Renal cortex interstitium (tissue), 11 donors: ENCODE measurements around the gene P3H4. TPM values are rescaled to one million over a fixed set of nuclear protein-coding genes. Genes with fewer than 3 reads are reported as not detected.
"Not testable (repeated sequence)": the region's sequence is repeated elsewhere in the genome, so short reads cannot be mapped to it uniquely, and the experiment has no call there.

Experiments
- DNase-seq, 11 donors: peaks; one replicate each; pipeline ENCODE4 v3.0.0-alpha.2; 2013; ENCODE audit warnings: low read depth in 9 of 11, low spot score in 4 of 11; ENCODE audit errors: extremely low read depth in 1 of 11
- polyA plus RNA-seq, 3 donors: library from polyadenylated mRNA; unstranded; fragments of 120-200 nt; gene quantifications; one replicate each; pipeline ENCODE4 v1.2.1, GENCODE V29; 2013; ENCODE audit not compliant: insufficient read length in 3 of 3

The P3H4 gene
- polyA plus RNA-seq, 3 donors: 31.4 to 47.4 (median 40.1) TPM

- no peak for DNase-seq
These were observed 31.8 kb downstream of the P3H4 start for GRCh38 chr17:41779954-41780353.

DNA sequence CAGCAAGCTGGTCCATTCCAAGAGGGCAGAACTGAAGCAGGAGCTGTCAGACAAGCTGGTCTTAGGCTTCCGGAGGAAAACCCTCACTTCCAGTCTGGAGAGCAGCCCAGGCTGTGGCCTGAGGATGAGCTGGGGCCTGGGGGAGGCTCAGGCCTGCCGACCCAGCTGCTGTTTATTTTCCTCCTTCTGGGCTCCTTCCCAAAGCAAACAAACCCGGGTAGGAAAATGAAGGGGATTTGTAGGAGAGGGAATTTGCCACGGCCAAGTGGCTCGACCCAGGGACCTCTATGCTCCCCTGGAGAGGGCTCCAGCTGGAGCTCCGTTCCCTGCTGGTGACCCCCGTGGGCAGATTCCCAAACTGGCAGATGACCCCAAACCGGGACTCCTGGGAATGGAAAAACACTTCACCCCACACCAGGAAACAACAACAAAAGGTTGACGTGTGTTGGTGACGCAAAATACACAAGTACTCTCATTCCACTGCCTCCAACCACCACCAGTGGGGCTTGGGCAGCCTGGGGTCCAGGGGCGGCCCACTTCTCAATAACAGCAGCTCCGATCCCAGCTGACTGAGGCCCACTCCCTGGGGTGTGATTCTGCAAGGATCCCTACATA, 34.1 kb downstream of the P3H4 start:
- peak in 4 of 11 donors; percentile 78 to 86 (median 80) for DNase-seq

DNA sequence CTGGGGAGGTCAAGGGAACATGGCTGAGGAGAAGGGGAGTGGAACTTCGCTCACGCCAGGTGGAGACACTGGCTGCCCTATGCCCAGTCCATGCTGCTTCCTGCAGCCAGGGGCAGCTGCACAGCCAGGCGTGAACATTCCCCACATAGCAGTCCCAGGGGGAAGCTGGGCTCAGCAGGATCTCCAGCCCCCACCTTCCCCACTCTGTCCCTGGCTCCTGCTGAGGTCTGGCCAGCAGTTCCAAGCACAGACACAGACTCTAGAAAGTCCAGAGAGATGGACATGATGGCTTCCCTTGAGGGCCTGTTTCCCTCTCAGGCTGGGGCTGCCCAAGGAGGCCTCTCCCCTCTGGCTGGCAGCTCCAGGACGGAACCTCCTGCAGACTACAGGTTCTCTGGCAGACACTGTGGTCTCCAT, 34.6 kb downstream of the P3H4 start:
- DNase-seq: peak in 1 of 11 donors; percentile 83

GRCh38 chr17:41776262-41776900, 35.4 kb downstream of the P3H4 start:
- not testable (repeated sequence) for DNase-seq

DNA sequence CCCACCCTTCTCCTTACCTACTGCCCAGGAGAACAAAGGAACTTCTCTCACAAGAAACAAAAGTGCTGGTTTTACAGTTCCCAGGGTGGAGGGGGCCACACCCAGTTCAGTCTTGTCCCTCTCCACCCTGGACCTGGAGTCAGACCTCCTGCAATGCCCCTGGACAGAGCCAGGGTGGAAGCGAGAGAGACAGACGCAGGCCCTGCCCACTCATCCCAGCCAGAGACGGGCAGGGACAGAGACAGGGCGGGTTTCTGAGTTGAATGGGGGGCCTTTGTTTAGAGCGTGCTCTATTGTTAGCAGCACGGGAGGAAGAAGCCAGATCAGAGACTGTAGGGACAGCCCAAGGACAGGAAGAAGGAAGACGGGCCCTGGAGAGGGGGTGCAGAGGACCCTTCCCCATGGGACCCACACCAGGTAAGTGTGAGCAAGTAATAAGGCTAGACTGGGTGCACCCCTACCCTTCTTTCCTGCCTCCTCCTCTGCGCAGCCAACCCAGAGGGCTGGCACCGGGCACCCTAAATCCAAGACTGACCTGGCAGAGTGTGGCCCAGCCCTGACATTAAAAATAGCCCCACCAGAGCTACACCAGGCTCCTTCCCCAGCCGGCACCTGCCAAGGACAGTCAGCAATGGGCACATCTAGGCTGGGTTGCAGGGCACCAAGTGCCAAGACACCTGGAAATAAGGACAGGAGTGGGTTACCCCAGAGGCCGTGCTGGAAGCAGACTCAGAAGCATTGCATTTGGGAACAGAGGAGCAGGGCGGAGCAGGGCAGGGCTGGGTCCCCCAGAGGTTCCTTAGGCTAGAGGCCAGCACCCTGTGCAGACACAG, 36.1 kb downstream of the P3H4 start:
- DNase-seq: no peak

DNA sequence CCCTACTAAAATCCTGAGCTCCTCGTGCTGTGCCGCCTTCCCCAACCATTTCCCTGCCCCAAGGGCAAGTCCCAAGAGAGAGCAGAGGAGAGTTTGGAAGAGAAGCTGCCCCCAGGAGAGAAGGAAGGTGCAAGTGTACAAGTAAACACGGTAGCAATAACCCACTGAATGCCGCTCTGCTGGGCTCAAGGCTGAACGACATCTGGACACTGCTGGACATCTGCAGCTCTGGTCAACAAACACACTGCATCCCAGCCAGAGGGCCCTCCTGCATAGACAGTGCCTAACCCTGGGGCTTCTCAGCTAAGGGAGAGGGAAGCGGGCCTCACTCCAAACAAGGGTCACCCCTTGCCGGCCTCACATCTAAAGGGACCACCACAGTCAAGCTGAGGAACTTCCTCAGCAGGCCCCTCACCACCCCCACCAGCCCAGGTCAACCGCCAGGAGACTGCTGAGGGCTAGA, 38.0 kb downstream of the P3H4 start:
- no peak for DNase-seq

DNA sequence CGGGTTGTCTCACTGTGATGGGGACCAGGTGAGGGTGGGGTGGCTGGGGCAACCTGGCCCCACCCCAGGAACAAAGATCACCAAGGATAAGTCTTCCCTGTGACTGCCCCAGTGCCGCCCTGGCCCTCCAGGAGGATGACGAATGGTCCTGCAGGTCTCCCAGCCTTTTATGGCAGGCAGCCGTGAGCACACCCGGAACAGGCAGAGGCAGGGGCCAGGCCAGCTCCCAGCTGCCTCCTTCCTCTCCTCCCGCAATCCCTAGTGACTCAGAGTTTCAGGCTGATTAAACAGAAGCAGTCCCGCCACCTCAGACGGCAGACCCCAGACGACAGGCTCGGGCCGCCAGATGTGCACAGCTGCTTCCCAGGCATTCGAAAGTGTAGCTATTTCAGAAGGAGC, 38.6 kb downstream of the P3H4 start:
- DNase-seq: peak in 2 of 11 donors; percentile 75 to 79

DNA sequence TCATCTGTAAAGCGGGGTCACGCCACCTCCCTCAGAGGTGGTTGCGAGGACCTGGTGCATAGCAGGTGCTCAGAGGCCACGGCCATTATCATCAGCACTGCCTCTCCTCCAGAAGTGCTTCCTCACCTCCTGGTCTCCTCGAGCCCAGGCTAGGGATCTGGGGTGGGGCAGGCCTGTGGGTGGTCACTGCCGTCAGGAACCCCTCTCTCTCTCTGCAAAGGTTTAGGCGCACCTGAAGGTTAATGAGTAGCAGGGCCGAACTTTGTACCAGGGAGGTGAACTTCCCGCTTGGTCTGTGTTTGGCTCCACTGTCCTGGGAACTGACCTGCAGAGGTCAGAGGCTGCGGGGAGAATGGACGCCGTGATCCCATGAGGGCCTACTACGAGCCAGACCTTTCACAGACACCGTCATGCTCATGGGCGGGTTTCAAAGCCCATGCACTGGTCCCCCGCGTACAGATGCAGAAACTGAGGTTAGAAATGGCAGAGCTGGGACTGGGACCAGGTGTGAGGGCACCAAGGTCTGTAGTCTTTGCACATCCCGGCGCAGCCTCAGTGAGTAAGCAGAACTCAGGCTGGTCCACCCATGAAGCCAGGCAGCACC, 39.1 kb downstream of the P3H4 start:
- no peak for DNase-seq

GRCh38 chr17:41772218-41772585, 39.5 kb downstream of the P3H4 start:
- DNase-seq: no peak

DNA sequence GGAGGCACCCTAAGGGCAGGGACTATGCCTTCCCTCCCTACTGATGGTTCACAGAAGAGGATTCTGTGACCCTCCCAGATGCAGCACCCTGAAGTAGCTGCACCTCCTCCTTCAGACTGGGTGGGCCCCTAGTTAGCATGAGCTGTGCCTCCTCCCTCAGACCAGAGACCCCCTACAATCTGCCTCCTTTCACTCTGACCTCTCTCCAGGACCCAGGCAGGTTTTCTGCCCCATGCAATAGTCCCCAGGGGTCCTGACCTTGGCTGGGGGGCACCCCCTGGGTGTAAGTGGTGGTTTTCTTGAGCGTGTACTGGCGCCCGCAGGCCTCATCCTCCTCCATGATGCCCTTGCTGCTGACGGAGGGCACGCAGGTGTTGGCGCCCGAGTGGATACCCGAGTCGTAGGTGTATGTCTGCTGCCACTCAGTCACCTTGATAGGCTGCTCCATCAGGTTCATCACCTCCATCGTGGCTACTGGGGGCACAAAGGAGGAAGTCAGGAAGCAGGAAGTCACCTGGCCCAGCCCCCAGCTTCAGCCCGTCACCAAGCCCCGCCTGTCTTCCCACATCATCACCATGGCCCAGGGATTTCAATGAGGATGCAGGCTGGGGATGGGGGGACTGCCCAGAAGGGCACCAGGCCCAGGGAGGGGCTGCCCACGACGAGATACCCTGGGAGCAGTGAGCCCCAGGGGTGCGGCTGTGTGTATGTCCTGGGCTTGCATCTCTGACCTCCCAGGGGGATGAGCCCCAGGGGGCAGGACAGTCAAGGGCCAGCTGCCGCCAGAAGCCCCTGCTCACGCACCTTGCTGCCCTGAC, 40.2 kb downstream of the P3H4 start:
- DNase-seq: no peak

- no peak for DNase-seq
These were observed 41.8 kb downstream of the P3H4 start for GRCh38 chr17:41769985-41770384.

GRCh38 chr17:41769346-41769862, 42.3 kb downstream of the P3H4 start:
- no peak for DNase-seq

- DNase-seq: no peak
These were observed 43.0 kb downstream of the P3H4 start for GRCh38 chr17:41768682-41769288.

GRCh38 chr17:41767324-41768042, 44.3 kb downstream of the P3H4 start:
- no peak for DNase-seq

DNA sequence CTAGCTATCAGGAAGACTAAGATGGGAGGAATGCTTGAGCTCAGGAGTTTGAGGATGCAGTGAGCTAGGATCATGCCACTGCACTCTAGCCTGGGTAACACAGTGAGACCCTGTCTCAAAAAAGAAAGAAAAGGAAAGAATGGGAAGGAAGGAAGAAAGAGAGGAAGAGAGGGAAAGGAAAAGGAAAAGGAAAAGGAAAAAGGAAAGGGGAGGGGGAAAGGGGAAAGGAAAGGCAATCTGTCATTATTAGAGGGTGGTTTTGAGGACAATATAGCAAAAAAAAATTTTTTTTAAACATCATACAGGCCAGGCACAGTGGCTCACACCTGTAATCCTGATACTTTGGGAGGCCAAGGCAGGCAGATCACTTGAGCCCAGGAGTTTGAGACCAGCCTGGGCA, 45.6 kb downstream of the P3H4 start:
- no peak for DNase-seq

GRCh38 chr17:41763327-41763726, 48.4 kb downstream of the P3H4 start:
- no peak for DNase-seq

GRCh38 chr17:41762841-41763240, 48.9 kb downstream of the P3H4 start:
- DNase-seq: no peak

- no peak for DNase-seq
These were observed 49.4 kb downstream of the P3H4 start for GRCh38 chr17:41762391-41762790.
